Measurements from ENCODE around the gene TMEM255B. TPM values are rescaled to one million over a fixed set of nuclear protein-coding genes. Genes with fewer than 3 reads are reported as not detected.

TMEM255B gene
- total and polyA plus RNA-seq, 9 of the 15 experiments (the other 6 are each of a cell fraction or from before 2014, with no cell fraction given), result 0.01 to 0.75 (median 0.23) TPM

DNA sequence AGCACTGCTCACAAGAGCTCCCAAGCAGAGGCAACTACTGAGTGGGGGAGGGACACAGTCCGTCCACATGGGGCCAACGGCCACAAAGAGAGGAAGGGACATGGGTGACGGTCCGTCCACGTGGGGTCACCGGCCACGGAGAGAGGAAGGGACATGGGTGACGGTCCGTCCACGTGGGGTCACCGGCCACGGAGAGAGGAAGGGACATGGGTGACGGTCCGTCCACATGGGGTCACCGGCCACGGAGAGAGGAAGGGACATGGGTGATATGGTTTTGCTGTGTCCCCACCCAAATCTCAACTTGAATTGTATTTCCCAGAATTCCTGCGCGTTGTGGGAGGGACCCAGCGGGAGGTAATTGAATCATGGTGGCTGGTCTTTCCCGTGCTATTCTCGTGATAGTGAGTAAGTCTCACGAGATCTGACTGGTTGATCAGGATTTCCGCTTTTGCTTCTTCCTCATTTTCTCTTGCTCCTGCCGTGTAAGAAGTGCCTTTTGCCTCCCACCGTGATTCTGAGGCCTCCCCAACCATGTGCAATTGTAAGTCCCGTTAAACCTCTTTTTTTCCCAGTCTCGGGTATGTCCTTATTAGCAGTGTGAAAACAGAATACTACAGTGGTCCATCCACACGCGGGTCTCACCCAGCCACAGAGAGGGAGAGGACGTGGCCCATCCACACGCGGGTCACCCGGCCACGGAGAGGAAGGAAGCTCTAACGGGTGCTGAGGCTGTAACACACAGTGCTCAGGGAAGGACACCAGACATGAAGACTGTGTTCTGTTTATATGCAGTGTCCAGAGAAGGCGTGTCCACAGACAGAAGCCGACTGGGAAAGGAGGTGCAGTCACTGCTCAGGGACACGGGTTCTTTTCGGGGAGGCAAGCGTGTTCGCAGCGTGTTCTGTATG lies 56.4 kb downstream of the TMEM255B start (continued):
- TF ChIP-seq PCBP1 (IDR thresholded peaks at IDR 0.05; ENCODE audit: low read depth, low read length, poor library complexity, severe bottlenecking) (no peak), SIX5 (IDR thresholded peaks at IDR 0.05; ENCODE audit: borderline replicate concordance in 1 of 2, insufficient read depth in 1 of 2, low read depth in 1 of 2, low read length in 2 of 2) (no peak), ZNF143 (CRISPR knock-in tag; IDR thresholded peaks at IDR 0.05) (peak; percentile 65; the same call in 1 of the 2 replicates), PHF8 (IDR thresholded peaks at IDR 0.05; ENCODE audit: borderline replicate concordance, low read length) (peak; percentile 52; the same call in 1 of the 2 replicates), RUNX1 (IDR thresholded peaks at IDR 0.05; ENCODE audit: low read depth) (no peak), ZNF431 (CRISPR knock-in tag; IDR thresholded peaks at IDR 0.05) (peak; percentile 85), SMAD2 (IDR thresholded peaks at IDR 0.05; ENCODE audit: low read depth, low read length) (no peak), KDM5B (IDR thresholded peaks at IDR 0.05; ENCODE audit: insufficient replicate concordance, low read depth, low read length) (peak; percentile 39), SPI1 (IDR thresholded peaks at IDR 0.05; ENCODE audit: borderline replicate concordance, low read depth, low read length) (peak; percentile 80), CHD2 (IDR thresholded peaks at IDR 0.05; ENCODE audit: low read depth, low read length) (peak; percentile 94), OTX1 (CRISPR knock-in tag; IDR thresholded peaks at IDR 0.05) (no peak), CREB3L1 (IDR thresholded peaks at IDR 0.05; ENCODE audit: borderline replicate concordance, low read depth) (peak; percentile 53; the same call in 1 of the 2 replicates), L3MBTL2 (IDR thresholded peaks at IDR 0.05) (peak; percentile 59; the same call in 1 of the 2 replicates), GABPA (tag; conservative IDR thresholded peaks at IDR 0.05; ENCODE audit: low read depth) (peak; percentile 54), SUPT5H (IDR thresholded peaks at IDR 0.05) (peak; percentile 34; the same call in 1 of the 2 replicates), GABPB2 (CRISPR knock-in tag; conservative IDR thresholded peaks at IDR 0.05) (no peak)
- TF ChIP-seq, protein P1, sequence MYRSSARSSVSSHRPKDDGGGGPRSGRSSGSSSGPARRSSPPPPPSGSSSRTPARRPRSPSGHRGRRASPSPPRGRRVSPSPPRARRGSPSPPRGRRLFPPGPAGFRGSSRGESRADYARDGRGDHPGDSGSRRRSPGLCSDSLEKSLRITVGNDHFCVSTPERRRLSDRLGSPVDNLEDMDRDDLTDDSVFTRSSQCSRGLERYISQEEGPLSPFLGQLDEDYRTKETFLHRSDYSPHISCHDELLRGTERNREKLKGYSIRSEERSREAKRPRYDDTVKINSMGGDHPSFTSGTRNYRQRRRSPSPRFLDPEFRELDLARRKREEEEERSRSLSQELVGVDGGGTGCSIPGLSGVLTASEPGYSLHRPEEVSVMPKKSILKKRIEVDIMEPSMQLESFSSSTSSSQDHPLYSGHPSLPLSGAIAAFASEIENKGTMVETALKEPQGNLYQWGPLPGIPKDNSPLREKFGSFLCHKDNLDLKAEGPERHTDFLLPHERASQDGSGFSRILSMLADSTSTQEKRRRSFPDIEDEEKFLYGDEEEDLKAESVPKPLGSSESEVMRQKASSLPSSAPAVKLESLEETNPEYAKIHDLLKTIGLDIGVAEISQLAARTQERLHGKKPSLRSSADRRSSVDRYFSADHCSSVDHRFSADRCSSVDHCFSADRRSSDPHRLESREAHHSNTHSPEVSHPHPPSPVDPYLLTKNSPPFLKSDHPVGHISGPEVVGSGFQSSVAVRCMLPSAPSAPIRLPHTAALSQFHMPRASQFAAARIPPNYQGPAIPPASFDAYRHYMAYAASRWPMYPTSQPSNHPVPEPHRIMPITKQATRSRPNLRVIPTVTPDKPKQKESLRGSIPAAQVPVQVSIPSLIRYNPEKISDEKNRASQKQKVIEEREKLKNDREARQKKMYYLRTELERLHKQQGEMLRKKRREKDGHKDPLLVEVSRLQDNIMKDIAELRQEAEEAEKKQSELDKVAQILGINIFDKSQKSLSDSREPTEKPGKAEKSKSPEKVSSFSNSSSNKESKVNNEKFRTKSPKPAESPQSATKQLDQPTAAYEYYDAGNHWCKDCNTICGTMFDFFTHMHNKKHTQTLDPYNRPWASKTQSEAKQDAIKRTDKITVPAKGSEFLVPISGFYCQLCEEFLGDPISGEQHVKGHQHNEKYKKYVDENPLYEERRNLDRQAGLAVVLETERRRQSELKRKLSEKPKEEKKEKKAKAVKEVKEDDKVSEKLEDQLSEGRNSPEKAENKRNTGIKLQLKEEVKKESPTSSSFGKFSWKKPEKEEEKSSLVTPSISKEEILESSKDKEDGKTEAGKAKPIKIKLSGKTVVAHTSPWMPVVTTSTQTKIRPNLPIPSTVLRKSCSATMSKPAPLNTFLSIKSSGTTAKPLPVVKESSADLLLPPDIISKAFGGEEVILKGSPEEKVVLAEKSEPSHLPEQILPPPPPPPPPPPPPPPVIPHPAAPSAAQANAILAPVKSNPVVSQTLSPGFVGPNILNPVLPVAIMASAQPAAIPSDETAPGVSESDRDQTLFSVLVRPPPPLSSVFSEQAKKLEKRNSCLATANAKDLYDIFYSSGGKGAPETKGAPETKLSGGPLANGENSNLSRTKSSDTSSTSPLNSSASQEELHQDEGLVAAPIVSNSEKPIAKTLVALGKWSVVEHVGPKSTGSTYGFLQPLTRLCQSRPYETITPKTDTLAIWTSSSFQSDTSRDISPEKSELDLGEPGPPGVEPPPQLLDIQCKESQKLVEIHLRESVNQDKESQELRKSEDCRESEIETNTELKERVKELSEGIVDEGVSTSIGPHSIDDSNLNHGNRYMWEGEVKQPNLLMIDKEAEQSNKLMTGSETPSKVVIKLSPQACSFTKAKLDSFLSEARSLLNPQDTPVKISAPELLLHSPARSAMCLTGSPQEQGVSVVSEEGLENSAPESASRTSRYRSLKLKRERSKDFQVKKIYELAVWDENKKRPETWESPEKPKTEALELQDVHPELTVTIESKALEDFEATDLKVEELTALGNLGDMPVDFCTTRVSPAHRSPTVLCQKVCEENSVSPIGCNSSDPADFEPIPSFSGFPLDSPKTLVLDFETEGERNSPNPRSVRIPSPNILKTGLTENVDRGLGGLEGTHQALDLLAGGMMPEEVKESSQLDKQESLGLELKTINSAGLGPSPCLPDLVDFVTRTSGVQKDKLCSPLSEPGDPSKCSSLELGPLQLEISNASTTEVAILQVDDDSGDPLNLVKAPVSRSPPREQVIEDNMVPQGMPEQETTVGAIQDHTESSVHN (IDR thresholded peaks at IDR 0.05; ENCODE audit: borderline replicate concordance in 1 of 2, low read depth in 1 of 2), result no peak
